CD4-positive, alpha-beta memory T cell (primary cell): ENCODE results near the gene RALB. TPM values are rescaled to one million over a fixed set of nuclear protein-coding genes. Genes with fewer than 3 reads are reported as not detected.

Source experiments
- CTCF ChIA-PET: fragments of 350-600 bp; sonication (Branson Sonifier 250); formaldehyde crosslinking; loops from one replicate; lab custom pipeline; 2021; ENCODE audit warnings: inconsistent platforms; ENCODE audit not compliant: partially characterized antibody; lab: Charles Lee
- POLR2A ChIA-PET: fragments of 350-600 bp; sonication (Branson Sonifier 250); formaldehyde crosslinking; loops from one replicate; lab custom pipeline; 2021; ENCODE audit not compliant: partially characterized antibody; lab: Charles Lee
- DNase-seq, 5 donors: peaks; one replicate each; pipeline versions ENCODE4 v3.0.0 to v3.0.0-alpha.2; 2020 to 2022; ENCODE audit warnings: mixed read lengths in 1 of 5
- H3K27ac ChIP-seq: one replicate; pipeline ENCODE4 v1.7.0; 2013; ENCODE audit warnings: low read depth, low read length
- H3K27me3 ChIP-seq: 2 replicates; pipeline ENCODE4 v1.7.0; 2013; ENCODE audit warnings: mild to moderate bottlenecking, low read length, moderate library complexity; ENCODE audit not compliant: insufficient read depth
- H3K36me3 ChIP-seq: 2 replicates; pipeline ENCODE4 v1.7.0; 2013; ENCODE audit warnings: mild to moderate bottlenecking, low read length, moderate library complexity; ENCODE audit not compliant: insufficient read depth
- H3K4me1 ChIP-seq: 2 replicates; pipeline ENCODE4 v1.7.0; 2013; ENCODE audit warnings: mild to moderate bottlenecking, low read length, moderate library complexity; ENCODE audit not compliant: insufficient read depth
- H3K4me3 ChIP-seq, 2 donors: one replicate each; pipeline ENCODE4 v1.7.0; 2013; ENCODE audit warnings: low read length in 2 of 2, mild to moderate bottlenecking in 1 of 2
- H3K9me3 ChIP-seq, 2 donors: one replicate each; pipeline ENCODE4 v1.7.0; 2013; ENCODE audit warnings: low read length in 2 of 2, control low read depth in 1 of 2; ENCODE audit not compliant: control insufficient read depth in 1 of 2
- H3K27ac Mint-ChIP-seq, 7 donors: one replicate each; pipeline ENCODE4 v1.8.0; 2020 to 2021; ENCODE audit warnings: mixed read lengths in 7 of 7, mild to moderate bottlenecking in 6 of 7, inconsistent platforms in 3 of 7, moderate library complexity in 3 of 7
- H3K27me3 Mint-ChIP-seq, 2 donors: one replicate each; pipeline ENCODE4 v1.8.0; 2020 to 2021; ENCODE audit warnings: mixed read lengths in 2 of 2
- H3K36me3 Mint-ChIP-seq, 2 donors: one replicate each; pipeline ENCODE4 v1.8.0; 2020 to 2021; ENCODE audit warnings: mixed read lengths in 2 of 2, inconsistent platforms in 1 of 2, mild to moderate bottlenecking in 1 of 2
- H3K4me1 Mint-ChIP-seq, 4 donors: one replicate each; pipeline ENCODE4 v1.8.0; 2020 to 2021; ENCODE audit warnings: mixed read lengths in 4 of 4, mild to moderate bottlenecking in 1 of 4
- H3K4me3 Mint-ChIP-seq, 8 donors: one replicate each; pipeline ENCODE4 v1.8.0; 2020 to 2021; ENCODE audit warnings: mixed read lengths in 8 of 8, mild to moderate bottlenecking in 7 of 8, moderate library complexity in 6 of 8, inconsistent platforms in 3 of 8
- H3K9me3 Mint-ChIP-seq, 8 donors: one replicate each; pipeline ENCODE4 v1.8.0; 2020 to 2021; ENCODE audit warnings: mixed read lengths in 8 of 8, mild to moderate bottlenecking in 5 of 8, inconsistent platforms in 3 of 8, moderate library complexity in 1 of 8
- intact Hi-C: fragments of 100-400 bp; cut with micrococcal nuclease; formaldehyde crosslinking; loops from one replicate; pipeline ENCODE4 v1.15.1; 2023
- polyA plus RNA-seq, 2 donors: library from polyadenylated mRNA; unstranded; fragments of 300-500 nt; fragmentation: Illumina TruSeq; gene quantifications; one replicate each; pipeline ENCODE4 v1.2.3, GENCODE V29; 2021
- total RNA-seq, 2 experiments: library from RNA; stranded (reverse); gene quantifications; one replicate each; pipeline ENCODE4 v1.2.3, GENCODE V29; 2021

The RALB gene
- total and polyA plus RNA-seq, 4 experiments from 2014 or later, result 14.0 to 50.4 (median 24.4) TPM

GRCh38 chr2:120208381-120209353 lies 44.0 kb upstream of the RALB start:
- H3K27ac ChIP-seq, result no peak overlapping the region
- Mint-ChIP-seq H3K27ac (peak overlapping the region in 3 of 7 donors; percentile 12 to 79 (median 63)), H3K9me3 (peaks cover 0 to 2% (median 0%) of the 10 kb centered on the region in 8 donors), H3K27me3 (no peaks in the 10 kb centered on the region), H3K4me3 (no peak overlapping the region), H3K4me1 (peaks cover 0 to 17% (median 9%) of the 10 kb centered on the region in 4 donors), H3K36me3 (no peaks in the 10 kb centered on the region)
- H3K9me3 ChIP-seq, result no peaks in the 10 kb centered on the region
- H3K27me3 ChIP-seq, result no peaks in the 10 kb centered on the region
- no peaks in the 10 kb centered on the region for H3K36me3 ChIP-seq
- no peak overlapping the region for H3K4me3 ChIP-seq
- ChIA-PET POLR2A (interaction anchor here (0.8 to 2.0 kb wide), 6 partner anchors 11 to 32 kb away, joined by 3 to 10 read pairs (median 6); partner anchors contain the start of gene TMEM185B), CTCF (interaction anchor here (0.6 to 5.2 kb wide), 6 partner anchors 13 to 104 kb away, joined by 3 to 50 read pairs (median 3); partner anchors contain the start of gene RALB)
- intact Hi-C loops, result no loop called here
- DNase-seq, result no peak
- H3K4me1 ChIP-seq, result peaks cover 14% of the 10 kb centered on the region

- intact Hi-C loops, result no loop called here
- H3K4me1 Mint-ChIP-seq, result peaks cover 0 to 17% (median 9%) of the 10 kb centered on the region in 4 donors
- H3K27ac ChIP-seq, result peak overlapping the region; percentile 23
- H3K4me3 Mint-ChIP-seq, result peak overlapping the region in 6 of 8 donors; percentile 9 to 64 (median 36)
- H3K27me3 Mint-ChIP-seq, result no peaks in the 10 kb centered on the region
- no peaks in the 10 kb centered on the region for H3K9me3 ChIP-seq
- H3K36me3 ChIP-seq, result no peaks in the 10 kb centered on the region
- DNase-seq, result peak in 1 of 5 donors; percentile 46
- ChIA-PET POLR2A (interaction anchor here (1.1 to 2.0 kb wide), 7 partner anchors 10 to 104 kb away, joined by 3 to 10 read pairs (median 6); partner anchors contain the start of gene TMEM185B), CTCF (interaction anchor here (0.8 to 5.2 kb wide), 5 partner anchors 29 to 103 kb away, joined by 3 to 50 read pairs (median 4); partner anchors contain the start of gene RALB)
- H3K4me3 ChIP-seq, result no peak overlapping the region
- peaks cover 14% of the 10 kb centered on the region for H3K4me1 ChIP-seq
- H3K27me3 ChIP-seq, result no peaks in the 10 kb centered on the region
- peaks cover 0 to 2% (median 0%) of the 10 kb centered on the region in 8 donors for H3K9me3 Mint-ChIP-seq
- peak overlapping the region; percentile 57 to 91 (median 77) for H3K27ac Mint-ChIP-seq
- H3K36me3 Mint-ChIP-seq, result no peaks in the 10 kb centered on the region
These were observed 43.0 kb upstream of the RALB start for GRCh38 chr2:120209427-120210269.

- CTCF ChIA-PET, result interaction anchor here (1.6 to 5.2 kb wide), 3 partner anchors 34 to 102 kb away, joined by 4 to 50 read pairs (median 9); partner anchors contain the start of gene RALB
- H3K27me3 Mint-ChIP-seq, result no peaks in the 10 kb centered on the region
These were observed 42.4 kb upstream of the RALB start for GRCh38 chr2:120210270-120210693.

GRCh38 chr2:120218181-120218580 lies 34.5 kb upstream of the RALB start:
- DNase-seq, result no peak
- CTCF ChIA-PET, result interaction anchor here (1.1 to 2.4 kb wide), 2 partner anchors 10 to 95 kb away, joined by 3 to 6 read pairs; no protein-coding TSS in a partner anchor
- no peak overlapping the region for H3K4me3 Mint-ChIP-seq
- H3K27me3 Mint-ChIP-seq, result no peaks in the 10 kb centered on the region
- H3K27ac ChIP-seq, result no peak overlapping the region
- no peak overlapping the region for H3K27ac Mint-ChIP-seq
- intact Hi-C loops, result no loop called here
- no peaks in the 10 kb centered on the region for H3K27me3 ChIP-seq
- POLR2A ChIA-PET, result interaction anchor here (2.4 kb wide), 1 partner anchor 34 kb away, joined by 10 read pairs; the partner anchor contains the start of gene RALB
- no peaks in the 10 kb centered on the region for H3K36me3 ChIP-seq
- H3K36me3 Mint-ChIP-seq, result peaks cover 24 to 35% of the 10 kb centered on the region in 2 donors
- H3K9me3 Mint-ChIP-seq, result peaks cover 0 to 8% (median 0%) of the 10 kb centered on the region in 8 donors
- no peak overlapping the region for H3K4me3 ChIP-seq
- peaks cover 22 to 42% (median 29%) of the 10 kb centered on the region in 4 donors for H3K4me1 Mint-ChIP-seq
- peaks cover 23% of the 10 kb centered on the region for H3K4me1 ChIP-seq
- H3K9me3 ChIP-seq, result no peaks in the 10 kb centered on the region

More at GRCh38 chr2:120210270-120210693, 42.4 kb upstream of the RALB start:
- H3K27ac ChIP-seq, result peak overlapping the region; percentile 23
- no peaks in the 10 kb centered on the region for H3K36me3 ChIP-seq
- peaks cover 0 to 17% (median 9%) of the 10 kb centered on the region in 4 donors for H3K4me1 Mint-ChIP-seq
- peaks cover 14% of the 10 kb centered on the region for H3K4me1 ChIP-seq
- H3K9me3 Mint-ChIP-seq, result peaks cover 0 to 2% (median 0%) of the 10 kb centered on the region in 8 donors
- no peaks in the 10 kb centered on the region for H3K9me3 ChIP-seq
- no peaks in the 10 kb centered on the region for H3K36me3 Mint-ChIP-seq
- POLR2A ChIA-PET, result interaction anchor here (1.1 to 2.0 kb wide), 7 partner anchors 10 to 103 kb away, joined by 3 to 10 read pairs (median 6); partner anchors contain the start of genes RALB and TMEM185B
- H3K4me3 ChIP-seq, result no peak overlapping the region
- H3K4me3 Mint-ChIP-seq, result peak overlapping the region in 7 of 8 donors; percentile 9 to 64 (median 40)
- DNase-seq, result peak in 1 of 5 donors; percentile 41
- H3K27me3 ChIP-seq, result no peaks in the 10 kb centered on the region
- peak overlapping the region in 6 of 7 donors; percentile 57 to 91 (median 78) for H3K27ac Mint-ChIP-seq
- intact Hi-C loops, result no loop called here

GRCh38 chr2:120219291-120219690 lies 33.4 kb upstream of the RALB start:
- peaks cover 30% of the 10 kb centered on the region for H3K4me1 ChIP-seq
- Mint-ChIP-seq H3K27me3 (no peaks in the 10 kb centered on the region), H3K4me1 (peaks cover 24 to 50% (median 34%) of the 10 kb centered on the region in 4 donors), H3K4me3 (no peak overlapping the region), H3K36me3 (peaks cover 24 to 35% of the 10 kb centered on the region in 2 donors), H3K9me3 (peaks cover 0 to 8% (median 0%) of the 10 kb centered on the region in 8 donors), H3K27ac (peak overlapping the region in 2 of 7 donors; percentile 29 to 36)
- no peak overlapping the region for H3K27ac ChIP-seq
- POLR2A ChIA-PET, result interaction anchor here (1.2 to 2.4 kb wide), 5 partner anchors 10 to 42 kb away, joined by 4 to 10 read pairs (median 4); partner anchors contain the start of gene RALB
- no peaks in the 10 kb centered on the region for H3K9me3 ChIP-seq
- H3K36me3 ChIP-seq, result no peaks in the 10 kb centered on the region
- no peak for DNase-seq
- intact Hi-C loops, result no loop called here
- H3K27me3 ChIP-seq, result no peaks in the 10 kb centered on the region
- CTCF ChIA-PET, result interaction anchor here (1.3 to 2.4 kb wide), 4 partner anchors 9 to 94 kb away, joined by 5 to 7 read pairs (median 6); no protein-coding TSS in a partner anchor
- no peak overlapping the region for H3K4me3 ChIP-seq

- H3K4me3 ChIP-seq, result no peak overlapping the region
- Mint-ChIP-seq H3K9me3 (peaks cover 0 to 8% (median 0%) of the 10 kb centered on the region in 8 donors), H3K27me3 (no peaks in the 10 kb centered on the region), H3K27ac (peak overlapping the region in 3 of 7 donors; percentile 25 to 68 (median 30)), H3K4me1 (peaks cover 27 to 55% (median 38%) of the 10 kb centered on the region in 4 donors), H3K4me3 (no peak overlapping the region), H3K36me3 (peaks cover 24 to 35% of the 10 kb centered on the region in 2 donors)
- CTCF ChIA-PET, result interaction anchor here (1.3 to 2.4 kb wide), 4 partner anchors 8 to 93 kb away, joined by 5 to 7 read pairs (median 6); no protein-coding TSS in a partner anchor
- no peak for DNase-seq
- H3K9me3 ChIP-seq, result no peaks in the 10 kb centered on the region
- H3K27me3 ChIP-seq, result no peaks in the 10 kb centered on the region
- intact Hi-C loops, result loop anchor here (5.0 kb wide), 1 partner anchor 112 kb away; no protein-coding TSS in a partner anchor
- H3K36me3 ChIP-seq, result no peaks in the 10 kb centered on the region
- H3K27ac ChIP-seq, result no peak overlapping the region
- POLR2A ChIA-PET, result interaction anchor here (1.2 to 2.4 kb wide), 5 partner anchors 10 to 43 kb away, joined by 4 to 10 read pairs (median 4); partner anchors contain the start of gene RALB
- peaks cover 33% of the 10 kb centered on the region for H3K4me1 ChIP-seq
These were observed 32.9 kb upstream of the RALB start for GRCh38 chr2:120219766-120220165.
